Spleen (tissue), 7 donors: ENCODE data around the gene ETF1.

ENCODE experiments used
- CTCF ChIP-seq, 11 experiments: fragments of 200-600 bp in 7 of 11; fragments of 450-650 bp in 4 of 11; sonication (generic) in 4 of 11; IDR thresholded peaks in 8 of 11; conservative IDR thresholded peaks in 3 of 11; 1 replicate in 7 of 11; 2 replicates in 4 of 11; pipeline versions ENCODE4 v1.4.0 to v1.8.0; 2016 to 2021; ENCODE audit warnings: antibody characterized with exemption in 11 of 11, inconsistent platforms in 4 of 11, mild to moderate bottlenecking in 1 of 11
- POLR2AphosphoS5 ChIP-seq, 3 donors: sonication (generic); formaldehyde crosslinking; IDR thresholded peaks; one replicate each; pipeline ENCODE4 v1.5.1; 2017; ENCODE audit warnings: antibody characterized with exemption in 3 of 3
- donor health status: DM: no; HTN: no; CAD: no; lungs with moderate emphysema.
- donor health status: DM: no; HTN: no; CAD: no.
- donor health status: DM: no; HTN: no; CAD: no.

GRCh38 chr5:138585157-138585556 lies 42.1 kb upstream of the ETF1 start:
- no peak for TF ChIP-seq CTCF (IDR thresholded peaks at IDR 0.05 in 8 of 11, conservative IDR thresholded peaks at IDR 0.05 in 3 of 11)
- TF ChIP-seq POLR2AphosphoS5 (IDR thresholded peaks at IDR 0.05) = no peak
